GM12878 (cell line): ENCODE results near the gene EDARADD. TPM values are rescaled to one million over a fixed set of nuclear protein-coding genes. Genes with fewer than 3 reads are reported as not detected.

Experiments used
- ATAC-seq: fragments of 200-7000 bp; cut with Tn5 transposase; 3 replicates; pipeline ENCODE4 v1.9.1; 2020; ENCODE audit warnings: mild to moderate bottlenecking, moderate library complexity
- BruUV-seq: library from RNA; stranded (reverse); fragments of 400-500 nt; replicated peaks from 2 replicates; lab custom pipeline; 2021; lab: Mats Ljungman, UMichigan
- CTCF ChIA-PET: fragments of 300-600 bp; sonication (Branson Sonifier 250); formaldehyde crosslinking; extraction: SDS; loops from one replicate; lab custom pipeline; 2021; ENCODE audit warnings: inconsistent platforms; lab: Yijun Ruan, JAX
- POLR2A ChIA-PET: fragments of 350-600 bp; formaldehyde crosslinking; extraction: SDS; loops from one replicate; lab custom pipeline; 2021; ENCODE audit warnings: inconsistent platforms; lab: Charles Lee
- RAD21 ChIA-PET: fragments of 300-600 bp; sonication (Branson Sonifier 250); formaldehyde crosslinking; loops from one replicate; lab custom pipeline; 2023; ENCODE audit warnings: antibody characterized with exemption; ENCODE audit not compliant: unreplicated experiment; lab: Charles Lee
- SMC1A ChIA-PET: fragments of 300-600 bp; sonication (Branson Sonifier 250); formaldehyde crosslinking; loops from one replicate; lab custom pipeline; 2023; ENCODE audit not compliant: unreplicated experiment, uncharacterized antibody; lab: Charles Lee
- DNase-seq: peaks from one replicate; pipeline ENCODE4 v3.0.0-alpha.2; 2011; ENCODE audit warnings: low read depth, low spot score
- FAIRE-seq: peaks from 3 replicates; lab custom pipeline; 2011; peaks lifted over from hg19 to GRCh38; lab: Jason Lieb, UNC
- H2AFZ ChIP-seq: 2 replicates; pipeline ENCODE4 v1.6.0; 2011; ENCODE audit warnings: low read depth, low read length, control low read depth; ENCODE audit not compliant: control insufficient read depth
- H3K27ac ChIP-seq: 2 replicates; pipeline ENCODE4 v1.5.1; 2011; ENCODE audit warnings: control low read depth; ENCODE audit not compliant: control insufficient read depth, insufficient read depth
- H3K27me3 ChIP-seq, 2 experiments: replicated peaks in 1 of 2; 2 replicates each; pipeline versions ENCODE4 v1.6.0 to v1.6.1; 2011; ENCODE audit warnings: low read length in 1 of 2; ENCODE audit not compliant: control insufficient read depth in 2 of 2, insufficient read depth in 2 of 2
- H3K36me3 ChIP-seq, 2 experiments: 2 replicates each; pipeline ENCODE4 v1.5.1; 2011; ENCODE audit warnings: low read length in 1 of 2; ENCODE audit not compliant: control insufficient read depth in 2 of 2, insufficient read depth in 2 of 2
- H3K4me1 ChIP-seq: 2 replicates; pipeline ENCODE4 v1.6.1; 2011; ENCODE audit warnings: mild to moderate bottlenecking, low read length, moderate library complexity, mixed read lengths; ENCODE audit not compliant: control insufficient read depth, insufficient read depth
- H3K4me2 ChIP-seq: 2 replicates; pipeline ENCODE4 v1.6.0; 2011; ENCODE audit warnings: control low read depth; ENCODE audit not compliant: control insufficient read depth, insufficient read depth
- H3K4me3 ChIP-seq: fragments of 200-600 bp; sonication (generic); 2 replicates; pipeline ENCODE4 v1.5.1; 2016
- H3K79me2 ChIP-seq: 2 replicates; pipeline ENCODE4 v1.6.0; 2011; ENCODE audit warnings: low read length; ENCODE audit not compliant: control insufficient read depth, insufficient read depth
- H3K9ac ChIP-seq: 2 replicates; pipeline ENCODE4 v1.8.0; 2011; ENCODE audit warnings: low read length, control low read depth, mixed read lengths; ENCODE audit not compliant: control insufficient read depth, insufficient read depth
- H3K9me3 ChIP-seq: replicated peaks from 3 replicates; pipeline ENCODE4 v1.5.1; 2011; ENCODE audit warnings: mild to moderate bottlenecking, low read length; ENCODE audit not compliant: control insufficient read depth, insufficient read depth
- H4K20me1 ChIP-seq: 2 replicates; pipeline ENCODE4 v1.6.0; 2011; ENCODE audit not compliant: control insufficient read depth, insufficient read depth
- BRCA1 ChIP-seq: IDR thresholded peaks from 2 replicates; pipeline ENCODE4 v1.6.1; 2011; ENCODE audit warnings: low read depth, low read length, improper control_type of control experiment
- ELK1 ChIP-seq: IDR thresholded peaks from 2 replicates; pipeline ENCODE4 v1.6.1; 2012; ENCODE audit warnings: low read depth, low read length, improper control_type of control experiment
- HCFC1 ChIP-seq: fragments of 150-350 bp; IDR thresholded peaks from 2 replicates; pipeline ENCODE4 v1.6.1; 2014; ENCODE audit warnings: low read length
- MXI1 ChIP-seq: fragments of 150-350 bp; IDR thresholded peaks from 2 replicates; pipeline ENCODE4 v1.6.1; 2011; ENCODE audit warnings: low read depth, mild to moderate bottlenecking, inconsistent platforms, low read length, improper control_type of control experiment
- TARDBP ChIP-seq: IDR thresholded peaks from 2 replicates; pipeline ENCODE4 v1.6.1; 2016; ENCODE audit warnings: borderline replicate concordance
- ZBTB4 ChIP-seq: fragments of 450-650 bp; formaldehyde crosslinking; IDR thresholded peaks from 2 replicates; pipeline ENCODE4 v1.4.0; 2022; ENCODE audit warnings: mild to moderate bottlenecking, moderate library complexity
- WGBS: methylation state at CpG from one replicate; pipeline ENCODE4 v1.1.6; 2016; ENCODE audit warnings: low lambda C conversion rate; ENCODE audit not compliant: insufficient replicate concordance, insufficient coverage; ENCODE audit errors: missing lambda C conversion rate; 5-methylcytosine and 5-hydroxymethylcytosine counted together
- in situ Hi-C: fragments of 300-500 bp; cut with MboI; formaldehyde crosslinking; loops from 9 replicates; pipeline ENCODE4 v1.14.3; 2018; ENCODE audit warnings: mixed read lengths
- intact Hi-C: fragments of 100-400 bp; cut with micrococcal nuclease; formaldehyde crosslinking; loops from one replicate; pipeline ENCODE4 v1.14.2; 2022; ENCODE audit not compliant: unreplicated experiment
- polyA plus RNA-seq, 11 experiments: library from polyadenylated mRNA; depleted of rRNA in 4 of 11; unstranded in 6 of 11; stranded (reverse) in 5 of 11; fragments of >200 nt; fragmentation: Nextera tagmentation in 4 of 11; fragmentation: Illumina TruSeq in 1 of 11; extraction: Ambion mirVana in 4 of 11; extraction: Trizol in 1 of 11; gene quantifications; 1 replicate in 1 of 11; 2 replicates in 10 of 11; pipeline versions ENCODE4 v1.2.1 to v1.2.3, GENCODE V29; 2011 to 2016; ENCODE audit warnings: inconsistent platforms in 2 of 11, missing spikeins in 2 of 11, low read depth in 1 of 11
- total RNA-seq, 4 experiments: library from RNA; depleted of rRNA in 3 of 4; stranded (reverse); fragments of >200 nt in 3 of 4; fragmentation: Illumina TruSeq in 1 of 4; extraction: Trizol in 1 of 4; gene quantifications; 2 replicates each; pipeline versions ENCODE4 v1.2.1 to v1.2.3, GENCODE V29; 2013 to 2021

The EDARADD gene
- total and polyA plus RNA-seq, 10 of the 15 experiments (the other 5 are each of a cell fraction or from before 2014, with no cell fraction given): 0.58 to 6.1 (median 4.7) TPM

- Histone ChIP-seq H3K79me2 (no peaks in the 10 kb centered on the region), H3K4me2 (no peak overlapping the region), H2AFZ (no peak overlapping the region), H3K27ac (no peak overlapping the region), H3K36me3 (no peaks in the 10 kb centered on the region), H3K4me1 (0 out of 2 replicates have a peak, but pooled peaks cover 2% of the 10 kb centered on the region), H3K9ac (no peak overlapping the region), H3K4me3 (no peak overlapping the region), H3K9me3 (no peaks in the 10 kb centered on the region), H4K20me1 (no peaks in the 10 kb centered on the region), H3K27me3 (peaks cover 0 to 5% of the 10 kb centered on the region in 2 experiments; a peak in 2 of 4 replicates)
- no TSS peak for BruUV-seq
- ChIA-PET SMC1A (interaction anchor here (1.0 kb wide), 1 partner anchor 20 kb away, joined by 3 read pairs; no protein-coding TSS in a partner anchor), POLR2A (no interaction called here), CTCF (interaction anchor here (0.6 to 2.1 kb wide), 4 partner anchors 12 to 535 kb away, joined by 3 to 6 read pairs (median 4); no protein-coding TSS in a partner anchor), RAD21 (no interaction called here)
- DNase-seq (no peak), ATAC-seq (no peak), FAIRE-seq (no peak)
- in situ Hi-C loops (no loop called here), intact Hi-C loops (no loop called here)
- WGBS: 44% methylated on average over 10 of the region's 10 CpGs
- no peak for TF ChIP-seq MXI1
Measured at GRCh38 chr1:236398538-236398937, 4.5 kb downstream of the EDARADD start.

- ChIA-PET POLR2A (no interaction called here), CTCF (interaction anchor here (0.5 to 1.9 kb wide), 5 partner anchors 11 to 217 kb away, joined by 3 to 6 read pairs (median 4); no protein-coding TSS in a partner anchor), RAD21 (interaction anchor here (0.6 to 1.3 kb wide), 2 partner anchors 82 to 96 kb away, joined by 3 to 4 read pairs; no protein-coding TSS in a partner anchor), SMC1A (interaction anchor here (0.6 to 1.0 kb wide), 2 partner anchors 66 to 88 kb away, joined by 3 to 4 read pairs; no protein-coding TSS in a partner anchor)
- 12% methylated on average over 8 of the region's 8 CpGs for WGBS
- FAIRE-seq: no peak
- in situ Hi-C loops (no loop called here), intact Hi-C loops (no loop called here)
- no peak for DNase-seq
- H3K36me3 ChIP-seq: no peaks in the 10 kb centered on the region
- H3K4me1 ChIP-seq: no peaks in the 10 kb centered on the region
- no peak overlapping the region for H3K4me2 ChIP-seq
- BruUV-seq: no TSS peak
- H3K9ac ChIP-seq: no peak overlapping the region
- H3K27ac ChIP-seq: no peak overlapping the region
- no peaks in the 10 kb centered on the region for H3K79me2 ChIP-seq
- H4K20me1 ChIP-seq: no peaks in the 10 kb centered on the region
- H3K27me3 ChIP-seq: peaks cover 0 to 5% of the 10 kb centered on the region in 2 experiments; a peak in 2 of 4 replicates
- H2AFZ ChIP-seq: no peak overlapping the region
- no peaks in the 10 kb centered on the region for H3K9me3 ChIP-seq
- no peak for TF ChIP-seq TARDBP
- no peak for TF ChIP-seq BRCA1
- TF ChIP-seq HCFC1: no peak
- TF ChIP-seq ZBTB4 (CRISPR knock-in tag): no peak
- TF ChIP-seq ELK1: no peak
- no peak overlapping the region for H3K4me3 ChIP-seq
- no peak for ATAC-seq
Measured at GRCh38 chr1:236400061-236400603, 6.0 kb downstream of the EDARADD start.
